GM18867 (cell line): ENCODE results near the gene TP53RK.

ENCODE experiments used
- ATAC-seq: cut with Tn5 transposase; IDR thresholded peaks from one replicate; pipeline ENCODE4 v1.9.1; 2021; ENCODE audit warnings: mild to moderate bottlenecking, moderate library complexity; ENCODE audit not compliant: unreplicated experiment

TP53RK gene

DNA sequence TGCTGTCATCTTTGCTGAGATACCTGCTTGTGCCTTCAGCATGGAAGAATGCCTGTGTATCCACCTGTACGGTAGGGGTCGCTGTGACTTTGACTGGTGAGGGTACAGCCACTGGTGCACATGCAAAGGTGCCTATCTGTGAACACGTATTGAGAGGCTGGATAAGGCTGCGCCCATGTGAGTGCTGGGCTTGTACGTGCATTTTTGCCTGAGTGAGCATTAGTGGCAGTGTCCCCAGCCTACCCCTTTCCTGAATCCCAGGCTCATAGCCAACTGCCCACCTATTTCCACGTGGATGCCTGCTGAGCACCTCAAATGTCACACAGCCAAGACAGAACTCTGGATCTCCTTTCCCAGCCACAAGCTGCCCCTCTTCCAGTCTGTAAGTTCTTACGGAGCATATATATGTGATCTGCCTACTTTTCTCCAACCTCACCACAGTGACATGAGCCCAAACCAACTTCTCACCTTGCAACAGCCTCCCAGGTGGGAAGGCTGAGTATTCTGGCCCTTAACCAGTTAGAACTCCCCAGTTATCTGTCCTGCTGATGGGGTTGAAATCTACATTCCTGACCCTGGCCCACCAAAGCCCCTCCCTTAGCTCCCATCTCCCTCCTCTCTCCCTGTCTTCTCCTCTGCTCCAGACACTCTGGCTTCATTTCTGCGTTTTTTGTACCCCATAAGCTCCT, 19.1 kb upstream of the TP53RK start:
- ATAC-seq = no peak

DNA sequence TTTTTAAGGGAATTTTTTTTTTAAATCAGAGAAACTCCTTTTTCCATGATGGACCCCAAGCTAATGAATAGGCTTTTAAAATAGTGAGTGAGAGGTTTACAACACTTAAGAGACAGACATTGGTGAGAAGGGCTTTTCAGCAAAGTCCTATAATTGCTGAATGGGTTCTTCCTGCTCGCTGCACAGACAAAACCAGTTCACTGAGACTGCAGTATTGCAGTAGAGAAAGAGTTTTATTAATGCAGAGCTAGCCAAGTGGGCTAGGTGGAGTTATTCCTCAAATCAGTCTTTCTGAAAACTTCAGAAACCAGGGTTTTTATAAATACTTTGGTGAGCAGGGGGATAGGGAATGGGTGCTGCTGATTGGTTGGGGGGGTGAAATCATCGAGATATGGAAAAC, 17.0 kb upstream of the TP53RK start:
- no peak for ATAC-seq

DNA sequence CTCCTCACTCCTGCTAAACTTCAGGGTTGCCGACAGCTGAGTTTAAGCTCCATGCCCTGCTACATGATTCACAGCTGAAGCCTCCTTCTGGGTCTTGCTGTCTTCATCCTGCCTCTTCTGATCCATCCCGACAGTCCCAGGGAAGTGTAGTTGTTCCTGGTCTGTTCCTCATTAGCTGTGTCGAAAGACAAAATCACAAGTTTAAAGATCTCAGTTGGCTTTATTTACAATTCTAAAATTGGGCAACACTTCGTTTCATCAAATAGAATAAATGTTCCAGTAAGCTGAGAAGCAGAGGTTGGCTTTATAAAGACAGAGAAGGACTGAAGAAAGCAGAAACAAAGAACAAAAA, 16.1 kb upstream of the TP53RK start:
- no peak for ATAC-seq

DNA sequence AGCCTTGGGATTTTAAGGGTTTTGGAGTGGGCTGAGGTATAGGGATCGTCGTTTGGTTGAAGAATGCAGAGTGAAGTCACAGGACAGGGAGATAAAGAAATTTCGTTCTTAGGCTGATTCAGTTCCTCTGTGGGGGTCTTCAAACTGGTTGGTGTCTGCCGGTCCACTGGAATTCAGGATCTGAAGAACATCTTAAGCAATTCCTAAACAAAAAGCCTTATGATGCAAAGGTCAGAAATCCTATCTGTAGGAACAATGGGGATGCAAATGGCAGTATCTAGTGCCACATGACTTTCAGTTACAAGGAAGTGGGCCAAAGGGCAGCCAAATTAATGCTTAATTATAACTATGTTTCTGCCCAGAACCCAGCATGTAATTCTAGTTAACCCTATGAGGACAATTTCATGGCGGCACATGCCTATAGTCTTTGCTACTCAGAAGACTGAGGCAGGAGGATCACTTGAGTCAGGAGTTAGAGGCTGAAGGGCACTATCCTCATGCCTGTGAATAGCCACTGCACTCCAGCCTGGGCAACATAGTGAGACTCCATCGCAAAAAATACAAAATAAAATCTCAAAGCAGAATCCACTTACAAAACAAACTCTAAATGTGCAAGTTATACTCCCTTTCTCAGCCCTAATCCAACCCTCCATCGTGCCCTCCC, 15.6 kb upstream of the TP53RK start:
- no peak for ATAC-seq

DNA sequence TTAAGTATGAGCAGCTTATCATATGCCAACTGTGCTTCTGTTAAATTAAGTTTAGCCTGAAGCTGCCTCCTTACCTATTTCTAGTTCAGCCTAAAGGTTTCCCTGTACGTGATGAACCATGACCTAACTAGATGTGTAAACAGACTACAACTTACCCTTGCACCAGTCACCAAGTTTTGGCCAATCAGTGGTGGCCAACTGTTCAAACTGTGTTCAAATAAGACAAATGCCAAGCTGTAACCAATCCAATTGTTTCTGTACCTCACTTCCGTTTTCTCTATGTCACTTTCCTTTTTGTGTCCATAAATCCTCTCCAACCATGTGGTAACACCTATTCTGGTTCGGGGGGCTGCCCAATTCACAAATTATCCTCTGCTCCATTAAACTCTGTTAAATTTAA, 14.2 kb upstream of the TP53RK start:
- no peak for ATAC-seq

DNA sequence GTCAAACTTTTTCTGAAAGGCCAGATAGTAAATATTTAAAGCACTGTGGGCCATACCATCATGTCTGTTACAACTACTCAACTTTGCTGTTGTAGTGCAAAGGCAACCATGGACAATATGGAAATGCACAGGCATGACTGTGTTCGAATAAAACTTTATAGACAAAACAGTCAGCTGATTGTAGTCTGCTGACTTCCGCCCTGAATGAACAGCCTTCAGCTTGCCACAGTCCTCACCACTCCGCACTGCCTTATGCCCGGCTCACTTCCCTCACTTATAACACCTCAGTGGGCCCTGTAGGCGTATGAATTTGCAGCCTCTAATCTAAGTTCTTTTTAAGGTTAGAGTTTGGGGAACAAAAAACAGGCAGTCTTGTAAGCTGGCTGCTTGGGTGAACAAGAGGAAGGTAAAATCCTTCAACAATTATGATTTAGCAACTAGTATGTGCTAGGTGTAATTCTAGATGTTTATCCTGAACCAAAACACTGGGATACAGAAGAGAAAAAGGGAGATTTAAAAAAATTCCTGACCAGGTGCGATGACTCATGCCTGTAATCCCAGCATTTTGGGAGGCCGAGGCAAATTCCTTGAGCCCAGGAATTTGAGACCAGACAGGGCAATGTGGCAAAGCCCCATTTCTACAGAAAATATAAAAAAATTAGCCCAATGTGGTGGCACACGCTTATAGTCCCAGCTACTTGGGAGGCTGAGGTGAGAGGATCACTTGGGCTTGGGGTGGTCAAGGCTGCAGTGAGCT, 13.4 kb upstream of the TP53RK start:
- ATAC-seq = no peak

DNA sequence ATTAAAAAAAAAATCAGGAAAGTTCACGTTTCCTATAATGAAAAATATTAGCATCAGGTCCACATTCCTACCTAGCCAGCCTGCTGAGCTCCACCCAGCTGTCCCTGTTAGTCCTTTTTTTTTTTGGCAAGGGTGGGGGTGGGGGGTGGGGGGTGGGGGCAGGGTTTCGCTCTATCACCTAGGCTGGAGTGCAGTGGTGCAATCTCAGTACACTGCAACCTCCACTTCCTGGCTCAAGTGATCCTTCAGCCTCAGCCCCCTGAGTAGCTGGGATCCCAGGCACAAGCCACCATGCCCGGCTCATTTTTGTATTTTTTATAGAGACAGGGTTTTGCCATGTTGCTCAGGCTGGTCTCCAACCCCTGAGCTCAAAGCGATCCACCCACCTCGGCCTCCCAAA, 12.7 kb upstream of the TP53RK start:
- ATAC-seq = no peak

DNA sequence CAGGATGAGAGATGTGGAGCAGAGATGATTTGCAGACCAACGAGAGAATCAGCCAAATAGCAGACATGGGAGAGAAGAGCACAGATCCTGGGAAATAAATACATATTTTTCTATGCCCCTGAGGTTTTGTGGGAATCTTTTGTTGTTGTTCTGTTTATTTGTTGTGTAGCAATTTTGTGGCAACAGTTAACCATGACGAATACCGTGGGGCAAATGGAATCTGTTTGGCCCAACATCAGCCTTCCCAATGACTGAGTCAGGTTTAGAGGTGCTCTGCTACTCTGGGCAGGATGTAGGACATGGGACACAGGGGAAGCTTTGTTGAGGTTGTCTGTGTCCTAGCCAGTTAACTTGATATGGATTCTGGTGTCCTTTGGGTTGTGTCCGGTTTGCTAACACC, 12.3 kb upstream of the TP53RK start:
- ATAC-seq = no peak

DNA sequence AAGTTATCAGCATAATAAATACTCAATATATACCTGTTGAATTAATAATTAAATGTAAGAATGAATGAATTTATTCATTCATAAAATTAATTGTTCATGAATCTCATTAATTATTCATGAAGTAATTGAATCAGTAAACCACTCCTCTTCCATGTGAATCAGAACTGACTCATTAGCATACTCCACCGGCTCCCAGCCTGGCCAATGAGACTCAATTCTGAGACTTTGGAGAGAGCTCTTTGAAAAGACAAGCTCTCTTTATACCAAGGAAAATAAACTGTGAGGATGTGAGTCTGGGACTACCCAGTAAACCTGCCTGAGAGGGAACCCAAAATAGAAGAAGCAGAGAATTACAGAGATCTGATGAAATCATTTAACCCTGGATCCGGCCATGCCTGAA, 11.8 kb upstream of the TP53RK start:
- ATAC-seq = no peak

DNA sequence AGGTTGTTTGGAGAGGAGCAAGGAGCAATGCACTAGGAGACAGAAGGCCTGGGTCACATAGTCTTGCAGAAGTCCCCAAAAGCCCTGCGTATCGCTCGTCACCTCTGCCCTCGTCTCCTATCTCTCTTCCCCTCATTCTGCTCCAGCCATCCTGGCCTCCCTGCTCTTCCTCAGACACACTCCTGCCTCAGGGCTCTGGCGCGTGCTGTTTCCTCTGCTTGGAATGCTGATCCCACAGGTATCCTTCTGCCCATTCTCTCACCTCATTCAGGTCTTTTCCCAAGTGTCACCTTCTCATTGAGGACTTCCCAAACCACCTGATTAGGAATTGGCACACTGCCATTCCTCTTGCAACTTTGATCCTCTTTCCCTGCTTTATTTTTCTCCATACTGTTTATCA, 11.2 kb upstream of the TP53RK start:
- no peak for ATAC-seq

DNA sequence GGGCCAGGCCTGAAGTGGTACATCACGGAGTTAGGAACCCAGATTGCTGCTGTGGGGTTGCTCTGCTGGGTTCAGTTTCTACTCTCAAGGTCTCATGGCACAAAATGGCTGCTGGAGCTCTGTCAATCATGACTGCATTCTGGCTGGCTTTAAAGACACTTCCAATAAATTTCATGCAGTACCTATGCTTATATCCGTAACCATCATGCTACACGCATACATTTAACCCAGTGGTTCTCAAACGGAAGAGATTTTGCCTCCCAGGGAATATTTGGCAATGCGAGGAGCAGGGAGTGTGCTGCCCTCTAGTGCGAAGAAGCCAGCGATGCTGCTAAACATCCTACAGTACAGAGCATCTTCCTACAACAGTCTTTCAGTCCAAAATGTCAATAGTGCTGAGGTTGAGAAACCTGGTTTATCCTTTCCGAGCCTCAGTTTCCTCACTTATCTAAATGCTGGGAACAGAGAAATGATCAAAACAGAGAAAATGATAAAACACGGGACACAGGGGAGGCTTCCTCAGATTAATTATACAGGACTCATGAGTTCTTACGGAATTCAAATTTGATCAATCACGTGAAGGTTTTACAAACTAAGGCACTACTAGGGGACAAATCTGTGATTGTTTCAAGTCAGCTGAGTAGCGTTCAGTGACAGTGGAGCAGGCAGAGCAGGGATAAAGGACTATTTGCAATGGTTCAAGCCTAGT, 10.6 kb upstream of the TP53RK start:
- no peak for ATAC-seq

DNA sequence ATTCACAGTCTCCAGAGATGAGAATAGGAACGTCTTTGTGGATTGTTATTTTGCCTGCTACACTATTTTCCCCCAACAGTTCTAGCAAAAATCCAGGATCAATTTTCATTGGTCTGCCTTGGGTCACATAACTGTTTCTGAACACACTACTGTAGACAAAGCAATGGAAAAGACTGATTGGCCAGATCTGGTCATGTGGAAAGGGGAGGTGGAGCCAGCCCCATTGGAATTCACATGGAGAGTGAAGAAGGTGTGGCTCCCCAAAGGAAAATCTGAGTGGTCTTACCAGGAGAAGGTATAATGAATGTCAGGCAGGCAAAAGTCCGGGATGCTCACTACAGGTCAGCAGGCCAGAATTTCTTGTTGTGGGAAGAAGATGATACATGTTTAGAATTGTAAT, 9.5 kb upstream of the TP53RK start:
- ATAC-seq = no peak

DNA sequence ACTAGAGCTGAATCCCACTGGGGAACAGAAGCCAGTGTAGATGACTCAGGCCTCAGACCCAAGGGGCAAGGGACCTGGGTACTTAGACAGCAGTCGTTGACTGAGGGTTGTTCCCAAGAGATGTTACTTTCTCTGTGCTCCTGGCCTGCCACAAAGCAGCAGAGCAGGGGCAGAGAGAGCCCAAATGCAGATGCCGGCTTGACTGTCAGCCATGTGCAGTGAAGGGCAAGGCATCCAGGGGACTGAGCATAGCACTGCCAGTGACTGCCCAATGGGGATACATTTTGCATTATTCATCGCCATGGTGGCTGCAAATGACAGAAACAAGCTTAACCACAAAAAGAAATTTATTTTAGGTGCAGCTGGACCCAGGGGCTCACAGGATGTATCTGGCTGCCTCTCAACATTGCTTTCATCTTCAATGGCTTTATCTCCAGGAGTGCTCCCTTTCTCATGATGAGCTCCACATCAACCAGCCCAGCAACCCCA, 7.6 kb upstream of the TP53RK start:
- ATAC-seq = no peak

DNA sequence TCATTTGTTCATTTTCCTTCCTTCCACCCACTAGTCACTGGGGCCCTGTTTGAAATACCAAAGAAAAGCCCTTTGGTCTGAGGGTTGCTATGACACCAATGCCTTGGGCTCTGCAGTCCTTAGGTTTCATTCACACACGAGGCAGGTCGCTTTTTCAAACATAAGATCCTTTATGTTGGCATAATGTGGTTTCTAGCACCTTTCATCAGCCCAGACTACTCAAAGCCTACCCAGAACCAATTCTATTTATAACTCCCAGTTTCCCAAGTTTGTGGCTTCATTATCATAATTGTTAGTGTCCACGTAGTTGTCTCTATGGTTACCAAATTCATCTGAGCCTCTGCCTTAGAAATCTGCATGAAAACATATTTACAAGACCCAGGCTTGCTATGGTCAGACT, 6.6 kb upstream of the TP53RK start:
- ATAC-seq = no peak

DNA sequence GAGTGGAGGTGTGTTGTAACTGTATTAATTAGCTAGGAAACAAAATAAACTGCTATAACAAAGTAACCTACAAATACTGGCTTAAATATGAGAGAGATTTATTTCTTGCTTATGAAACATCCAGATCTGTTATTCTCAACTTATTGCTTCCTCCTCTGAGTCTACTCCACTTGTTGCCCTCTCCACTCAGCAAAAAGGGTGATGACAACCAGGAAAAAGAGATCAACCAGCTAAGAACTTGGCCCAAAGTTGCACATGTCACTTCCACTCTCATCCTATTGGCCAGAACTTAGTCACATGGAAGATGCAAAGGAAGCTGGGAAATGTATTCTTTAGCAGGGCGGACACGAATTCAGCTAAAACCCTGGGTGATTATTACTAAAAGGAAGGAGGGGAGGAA, 5.2 kb upstream of the TP53RK start:
- no peak for ATAC-seq

DNA sequence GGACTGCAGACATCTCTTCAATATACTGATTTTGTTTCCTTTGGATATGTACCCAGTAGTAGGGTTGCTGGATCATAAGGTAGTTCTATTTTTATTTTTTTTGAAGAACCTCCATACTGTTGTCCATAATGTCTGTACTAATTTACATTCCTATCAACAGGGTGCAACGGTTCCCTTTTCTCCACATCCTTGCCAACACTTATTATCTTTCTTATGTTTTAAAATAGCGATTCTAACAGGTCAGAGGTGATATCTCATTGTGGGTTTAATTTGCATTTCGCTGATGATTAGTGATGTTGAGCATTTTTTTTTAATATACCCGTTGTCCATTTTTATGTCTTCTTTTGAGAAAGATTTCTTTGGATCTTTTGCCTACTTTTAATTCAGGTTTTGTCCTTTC, 2.0 kb upstream of the TP53RK start:
- ATAC-seq = no peak

DNA sequence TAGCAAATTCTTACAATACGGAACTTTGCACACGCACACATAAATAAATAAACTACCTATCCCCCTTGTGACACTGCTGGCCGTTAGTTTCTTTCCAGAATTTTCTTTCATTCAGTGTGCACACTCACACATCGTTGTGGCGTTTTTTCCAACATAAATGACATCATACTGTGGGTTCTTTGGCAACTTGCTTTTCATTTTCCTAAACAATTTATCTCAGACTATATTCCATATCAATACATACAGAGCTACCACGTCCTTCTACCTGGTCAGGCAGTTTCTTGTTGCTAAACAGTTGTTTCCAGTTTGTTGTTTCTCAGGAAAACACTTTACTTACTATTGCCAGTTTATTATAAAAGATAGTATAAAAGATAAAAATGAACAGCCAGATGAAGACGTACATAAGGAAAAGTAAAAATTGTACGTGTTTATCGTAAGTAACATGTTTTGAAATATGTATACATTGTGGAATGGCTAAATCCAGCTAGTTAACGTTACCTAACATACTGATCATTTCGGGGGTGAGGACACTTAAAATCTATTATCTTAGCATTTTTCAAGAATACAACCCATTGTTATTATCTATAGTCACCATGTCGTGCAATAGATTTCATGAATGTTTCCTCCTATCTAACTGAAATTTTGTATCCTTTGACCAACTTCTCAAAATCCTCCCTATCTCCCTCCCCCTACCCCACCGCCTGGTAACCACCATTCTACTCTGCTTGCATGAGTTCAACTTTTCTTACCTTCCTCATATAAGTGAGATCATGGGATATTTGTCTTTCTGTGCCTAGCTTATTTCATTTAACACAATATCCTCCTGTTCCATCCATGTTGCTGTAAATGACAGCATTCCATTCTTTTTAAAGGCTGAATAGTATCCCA, 1.2 kb upstream of the TP53RK start:
- no peak for ATAC-seq

DNA sequence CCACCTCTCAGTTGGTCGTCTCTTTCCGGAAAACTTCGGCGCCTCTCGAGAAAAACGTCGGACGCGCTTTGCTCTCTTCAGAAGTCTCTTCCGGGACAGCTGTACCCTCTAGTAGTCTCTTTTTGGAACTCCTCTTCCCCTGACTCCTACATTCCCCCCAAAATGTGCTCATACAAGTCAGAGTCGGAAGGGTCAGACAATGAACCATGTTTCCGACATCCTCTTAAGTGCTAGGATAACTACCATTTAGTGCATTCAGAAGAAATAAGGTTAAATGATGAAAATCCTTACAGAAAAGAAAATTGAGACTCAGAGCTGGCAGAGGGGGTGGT, 476 bp upstream of the TP53RK start:
- ATAC-seq = no peak

DNA sequence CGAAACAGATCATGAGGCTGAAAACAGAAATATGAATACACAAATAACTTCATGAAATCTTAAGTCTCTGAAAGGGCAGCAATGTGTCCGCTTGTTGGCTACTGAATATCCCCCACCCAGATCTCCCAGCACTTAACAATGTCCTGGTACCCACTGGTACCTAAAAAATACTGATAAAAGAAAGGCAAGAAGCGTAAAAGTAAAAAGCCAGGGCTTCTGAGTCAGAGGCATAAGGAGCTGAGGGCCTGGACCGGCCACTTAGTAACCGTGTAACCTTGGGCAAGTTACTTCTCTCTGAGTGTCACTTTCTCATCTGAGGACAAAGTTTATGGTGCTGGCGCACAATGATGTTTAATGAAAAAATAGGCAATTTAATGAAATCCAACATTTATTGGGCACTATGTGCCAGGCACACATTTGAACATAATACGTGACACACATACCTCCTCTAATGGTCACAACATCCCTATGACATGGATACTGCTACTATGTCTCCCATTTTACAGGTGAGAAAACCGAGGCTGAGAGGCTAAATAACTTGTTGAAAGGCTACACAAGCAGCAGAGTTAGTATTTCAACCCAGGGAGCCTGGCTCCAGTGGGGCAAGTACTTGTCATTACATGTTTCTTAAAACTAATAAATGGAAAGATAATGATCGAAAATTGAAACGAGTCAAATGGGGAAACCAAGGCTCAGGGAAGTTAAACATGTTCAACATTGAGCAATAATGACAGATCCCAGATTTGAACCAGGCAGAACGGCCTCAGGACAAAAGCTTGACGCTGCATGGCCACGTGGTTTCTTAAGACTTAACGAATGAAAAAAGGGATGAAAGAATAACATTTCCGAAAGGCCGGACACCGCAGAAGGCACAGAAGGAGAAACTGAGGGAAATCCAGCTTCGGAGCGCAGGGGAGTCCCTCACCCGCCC, 828 bp downstream of the TP53RK start:
- ATAC-seq = no peak
